Measurements from ENCODE around the gene NHEJ1. TPM values are rescaled to one million over a fixed set of nuclear protein-coding genes. Genes with fewer than 3 reads are reported as not detected.

The NHEJ1 gene
- total and polyA plus RNA-seq, 2 of the 13 experiments (the other 11 are each of a cell fraction or from before 2014, with no cell fraction given), result 30.0 to 30.7 TPM

GRCh38 chr2:219177552-219178376, 17.1 kb upstream of the NHEJ1 start, which contains the start of gene RETREG2 (continued):
- no peak for TF ChIP-seq ZNF407 (CRISPR knock-in tag; IDR thresholded peaks at IDR 0.05; ENCODE audit: not compliant biosample characterization)
- peak; percentile 65 for TF ChIP-seq CTCF (CRISPR knock-in tag; IDR thresholded peaks at IDR 0.05)
- TF ChIP-seq, protein P1, sequence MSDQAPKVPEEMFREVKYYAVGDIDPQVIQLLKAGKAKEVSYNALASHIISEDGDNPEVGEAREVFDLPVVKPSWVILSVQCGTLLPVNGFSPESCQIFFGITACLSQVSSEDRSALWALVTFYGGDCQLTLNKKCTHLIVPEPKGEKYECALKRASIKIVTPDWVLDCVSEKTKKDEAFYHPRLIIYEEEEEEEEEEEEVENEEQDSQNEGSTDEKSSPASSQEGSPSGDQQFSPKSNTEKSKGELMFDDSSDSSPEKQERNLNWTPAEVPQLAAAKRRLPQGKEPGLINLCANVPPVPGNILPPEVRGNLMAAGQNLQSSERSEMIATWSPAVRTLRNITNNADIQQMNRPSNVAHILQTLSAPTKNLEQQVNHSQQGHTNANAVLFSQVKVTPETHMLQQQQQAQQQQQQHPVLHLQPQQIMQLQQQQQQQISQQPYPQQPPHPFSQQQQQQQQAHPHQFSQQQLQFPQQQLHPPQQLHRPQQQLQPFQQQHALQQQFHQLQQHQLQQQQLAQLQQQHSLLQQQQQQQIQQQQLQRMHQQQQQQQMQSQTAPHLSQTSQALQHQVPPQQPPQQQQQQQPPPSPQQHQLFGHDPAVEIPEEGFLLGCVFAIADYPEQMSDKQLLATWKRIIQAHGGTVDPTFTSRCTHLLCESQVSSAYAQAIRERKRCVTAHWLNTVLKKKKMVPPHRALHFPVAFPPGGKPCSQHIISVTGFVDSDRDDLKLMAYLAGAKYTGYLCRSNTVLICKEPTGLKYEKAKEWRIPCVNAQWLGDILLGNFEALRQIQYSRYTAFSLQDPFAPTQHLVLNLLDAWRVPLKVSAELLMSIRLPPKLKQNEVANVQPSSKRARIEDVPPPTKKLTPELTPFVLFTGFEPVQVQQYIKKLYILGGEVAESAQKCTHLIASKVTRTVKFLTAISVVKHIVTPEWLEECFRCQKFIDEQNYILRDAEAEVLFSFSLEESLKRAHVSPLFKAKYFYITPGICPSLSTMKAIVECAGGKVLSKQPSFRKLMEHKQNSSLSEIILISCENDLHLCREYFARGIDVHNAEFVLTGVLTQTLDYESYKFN (CRISPR knock-in tag; conservative IDR thresholded peaks at IDR 0.05), result peak; percentile 67; the same call in 1 of the 2 replicates
- TF ChIP-seq ZSCAN12 (CRISPR knock-in tag; IDR thresholded peaks at IDR 0.05), result peak; percentile 27; the same call in 1 of the 2 replicates
- TF ChIP-seq ZNF350 (CRISPR knock-in tag; IDR thresholded peaks at IDR 0.05; ENCODE audit: borderline replicate concordance, low read depth), result no peak; the same call in 1 of the 2 replicates
- 0 out of 2 replicates have a peak, but pooled peaks have one; percentile 75 for TF ChIP-seq ZNF550 (CRISPR knock-in tag; IDR thresholded peaks at IDR 0.05; ENCODE audit: borderline replicate concordance)
- TF ChIP-seq, protein P2, sequence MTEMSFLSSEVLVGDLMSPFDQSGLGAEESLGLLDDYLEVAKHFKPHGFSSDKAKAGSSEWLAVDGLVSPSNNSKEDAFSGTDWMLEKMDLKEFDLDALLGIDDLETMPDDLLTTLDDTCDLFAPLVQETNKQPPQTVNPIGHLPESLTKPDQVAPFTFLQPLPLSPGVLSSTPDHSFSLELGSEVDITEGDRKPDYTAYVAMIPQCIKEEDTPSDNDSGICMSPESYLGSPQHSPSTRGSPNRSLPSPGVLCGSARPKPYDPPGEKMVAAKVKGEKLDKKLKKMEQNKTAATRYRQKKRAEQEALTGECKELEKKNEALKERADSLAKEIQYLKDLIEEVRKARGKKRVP (CRISPR knock-in tag; IDR thresholded peaks at IDR 0.05), result peak in 1 of 2 experiments; percentile 83; a peak in 2 of 4 replicates
- TF ChIP-seq ZFP37 (CRISPR knock-in tag; IDR thresholded peaks at IDR 0.05; ENCODE audit: borderline replicate concordance), result no peak; the same call in 1 of the 2 replicates
- no peak for TF ChIP-seq GLMP (CRISPR knock-in tag; IDR thresholded peaks at IDR 0.05; ENCODE audit: borderline replicate concordance)
- peak; percentile 90 for TF ChIP-seq YEATS4 (CRISPR knock-in tag; IDR thresholded peaks at IDR 0.05; ENCODE audit: borderline replicate concordance)

Data from HepG2 (cell line).